Hepatocyte (in vitro differentiated cells): Measurements from ENCODE around the gene GRAP2. TPM values are rescaled to one million over a fixed set of nuclear protein-coding genes. Genes with fewer than 3 reads are reported as not detected.

Experiments
- DNase-seq: peaks from one replicate; pipeline ENCODE4 v3.0.0-alpha.2; 2016; ENCODE audit warnings: low spot score
- H2AFZ ChIP-seq: fragments of 200-600 bp; sonication (generic); 2 replicates; pipeline ENCODE4 v1.6.0; 2016; ENCODE audit warnings: antibody characterized with exemption, mild to moderate bottlenecking
- H3K27ac ChIP-seq: fragments of 200-600 bp; sonication (generic); 2 replicates; pipeline ENCODE4 v1.5.1; 2016; ENCODE audit warnings: mild to moderate bottlenecking
- H3K27me3 ChIP-seq: fragments of 200-600 bp; sonication (generic); 2 replicates; pipeline ENCODE4 v1.6.1; 2016
- H3K36me3 ChIP-seq: fragments of 200-600 bp; sonication (generic); replicated peaks from 2 replicates; pipeline ENCODE4 v1.5.1; 2016; ENCODE audit warnings: low read depth; ENCODE audit not compliant: insufficient read depth
- H3K4me1 ChIP-seq: fragments of 200-600 bp; sonication (generic); 2 replicates; pipeline ENCODE4 v1.5.1; 2016; ENCODE audit warnings: mild to moderate bottlenecking, moderate library complexity; ENCODE audit not compliant: insufficient read depth
- H3K4me2 ChIP-seq: fragments of 200-600 bp; sonication (generic); 2 replicates; pipeline ENCODE4 v1.6.0; 2016
- H3K4me3 ChIP-seq: fragments of 200-600 bp; sonication (generic); 2 replicates; pipeline ENCODE4 v1.5.1; 2016; ENCODE audit warnings: mild to moderate bottlenecking
- H3K79me2 ChIP-seq: fragments of 200-600 bp; sonication (generic); 2 replicates; pipeline ENCODE4 v1.6.0; 2017; ENCODE audit warnings: mild to moderate bottlenecking
- H3K9me2 ChIP-seq: fragments of 200-600 bp; sonication (generic); replicated peaks from 2 replicates; pipeline ENCODE4 v1.6.0; 2017; ENCODE audit warnings: mild to moderate bottlenecking; ENCODE audit not compliant: insufficient read depth
- H3K9me3 ChIP-seq: fragments of 200-600 bp; sonication (generic); 2 replicates; pipeline ENCODE4 v1.5.1; 2016; ENCODE audit warnings: low read depth, mild to moderate bottlenecking
- H4K20me1 ChIP-seq: fragments of 200-600 bp; sonication (generic); 2 replicates; pipeline ENCODE4 v1.6.0; 2016; ENCODE audit warnings: mild to moderate bottlenecking; ENCODE audit not compliant: insufficient read depth, poor library complexity, severe bottlenecking
- CTCF ChIP-seq: fragments of 200-600 bp; sonication (generic); IDR thresholded peaks from 2 replicates; pipeline ENCODE4 v1.5.1; 2016; ENCODE audit warnings: antibody characterized with exemption, mild to moderate bottlenecking; ENCODE audit not compliant: poor library complexity
- EZH2 ChIP-seq: fragments of 200-600 bp; sonication (generic); IDR thresholded peaks from 2 replicates; pipeline ENCODE4 v1.6.1; 2016; ENCODE audit warnings: antibody characterized with exemption, mild to moderate bottlenecking, borderline replicate concordance
- EZH2phosphoT487 ChIP-seq: fragments of 200-600 bp; sonication (generic); IDR thresholded peaks from one replicate; pipeline ENCODE4 v1.6.1; 2018; ENCODE audit warnings: antibody characterized with exemption, mild to moderate bottlenecking, low read depth, moderate library complexity; ENCODE audit not compliant: unreplicated experiment, severe bottlenecking
- WGBS: methylation state at CpG from one replicate; pipeline ENCODE4 v1.1.6; 2016; ENCODE audit warnings: low lambda C conversion rate; ENCODE audit errors: missing lambda C conversion rate; 5-methylcytosine and 5-hydroxymethylcytosine counted together
- polyA plus RNA-seq: library from polyadenylated mRNA; unstranded; fragments of >200 nt; fragmentation: Nextera tagmentation; extraction: Ambion mirVana; gene quantifications from 2 replicates; pipeline ENCODE4 v1.2.1, GENCODE V29; 2016
- total RNA-seq: library from RNA; depleted of rRNA; stranded (reverse); fragments of >200 nt; gene quantifications from 2 replicates; pipeline ENCODE4 v1.2.3, GENCODE V29; 2014

GRAP2 gene
- total and polyA plus RNA-seq, 2 experiments from 2014 or later: 0.51 TPM; not detected in 1

- no peak for TF ChIP-seq EZH2phosphoT487
- TF ChIP-seq EZH2: no peak
- no peak for TF ChIP-seq CTCF
- no peaks in the 10 kb centered on the region for H3K36me3 ChIP-seq
- H3K79me2 ChIP-seq: no peaks in the 10 kb centered on the region
- H2AFZ ChIP-seq: no peak overlapping the region
- no peaks in the 10 kb centered on the region for H4K20me1 ChIP-seq
- no peaks in the 10 kb centered on the region for H3K9me3 ChIP-seq
- H3K4me3 ChIP-seq: no peak overlapping the region
- no peak overlapping the region for H3K27ac ChIP-seq
- no peak for DNase-seq
- no peaks in the 10 kb centered on the region for H3K27me3 ChIP-seq
- no peaks in the 10 kb centered on the region for H3K9me2 ChIP-seq
- peaks cover 8% of the 10 kb centered on the region for H3K4me1 ChIP-seq
- H3K4me2 ChIP-seq: no peak overlapping the region
- 61% methylated on average over 5 of the region's 5 CpGs for WGBS
Observed at GRCh38 chr22:39943337-39943736, 42.5 kb downstream of the GRAP2 start.

GRCh38 chr22:39943953-39944872, 43.3 kb downstream of the GRAP2 start:
- Histone ChIP-seq H3K4me2 (no peak overlapping the region), H3K27ac (no peak overlapping the region), H4K20me1 (no peaks in the 10 kb centered on the region), H2AFZ (no peak overlapping the region), H3K9me3 (no peaks in the 10 kb centered on the region), H3K9me2 (no peaks in the 10 kb centered on the region), H3K79me2 (no peaks in the 10 kb centered on the region), H3K36me3 (no peaks in the 10 kb centered on the region), H3K4me1 (peaks cover 8% of the 10 kb centered on the region), H3K27me3 (no peaks in the 10 kb centered on the region), H3K4me3 (no peak overlapping the region)
- TF ChIP-seq EZH2phosphoT487: no peak
- no peak for TF ChIP-seq EZH2
- TF ChIP-seq CTCF: no peak
- 79% methylated on average over 11 of the region's 11 CpGs for WGBS
- no peak for DNase-seq

- Histone ChIP-seq H4K20me1 (no peaks in the 10 kb centered on the region), H3K9me3 (no peaks in the 10 kb centered on the region), H3K9me2 (no peaks in the 10 kb centered on the region), H2AFZ (no peak overlapping the region), H3K4me1 (peaks cover 8% of the 10 kb centered on the region), H3K4me3 (no peak overlapping the region), H3K79me2 (no peaks in the 10 kb centered on the region), H3K27me3 (no peaks in the 10 kb centered on the region), H3K4me2 (no peak overlapping the region), H3K36me3 (no peaks in the 10 kb centered on the region), H3K27ac (no peak overlapping the region)
- TF ChIP-seq CTCF: no peak
- TF ChIP-seq EZH2phosphoT487: no peak
- TF ChIP-seq EZH2: no peak
- WGBS: 91% methylated on average over 4 of the region's 4 CpGs
- no peak for DNase-seq
Observed at GRCh38 chr22:39946126-39946502, 45.2 kb downstream of the GRAP2 start.
